Measurements from ENCODE around the gene SLAIN2. TPM values are rescaled to one million over a fixed set of nuclear protein-coding genes. Genes with fewer than 3 reads are reported as not detected.

The SLAIN2 gene
- total RNA-seq, 1 experiment from 2014 or later: 44.8 TPM

DNA sequence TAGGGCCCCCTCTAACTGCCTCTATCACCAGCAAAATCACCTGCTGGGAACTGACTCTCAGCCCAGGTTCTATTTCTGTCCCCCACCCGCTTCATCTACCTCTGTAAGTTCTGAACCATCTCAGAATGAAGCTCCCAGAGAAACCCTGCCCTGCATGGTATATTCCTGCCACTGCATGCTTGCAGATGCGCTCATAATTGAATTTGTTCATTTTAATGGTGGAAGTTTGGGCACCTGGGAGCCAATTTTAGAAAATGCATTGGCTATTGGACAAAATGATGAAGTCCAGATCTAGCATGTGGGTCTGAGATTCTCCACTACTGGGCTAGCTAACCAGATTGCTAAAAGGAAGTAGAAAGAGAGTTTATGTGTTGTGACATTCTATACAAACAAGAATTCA lies 113.3 kb downstream of the SLAIN2 start:
- no TSS peak for BruUV-seq (replicated peaks)

GRCh38 chr4:48461000-48461399 lies 119.7 kb downstream of the SLAIN2 start:
- POLR2A ChIA-PET: interaction anchor here (0.6 kb wide), 1 partner anchor 119 kb away, joined by 6 read pairs; no protein-coding TSS in a partner anchor
- no peaks in the 10 kb centered on the region for H3K27me3 Mint-ChIP-seq (ENCODE audit: insufficient read depth, unreplicated experiment)
- H3K4me3 Mint-ChIP-seq (ENCODE audit: unreplicated experiment): no peak overlapping the region
- H3K4me1 ChIP-seq: peaks cover 18% of the 10 kb centered on the region
- no peak for TF ChIP-seq CTCF (IDR thresholded peaks at IDR 0.05; ENCODE audit: insufficient read depth in 1 of 2, low read depth in 1 of 2, low read length in 1 of 2, severe bottlenecking in 1 of 2, unreplicated experiment in 1 of 2)
- peak overlapping the region; percentile 23 for H3K27ac Mint-ChIP-seq (ENCODE audit: unreplicated experiment)
- no peaks in the 10 kb centered on the region for H3K27me3 ChIP-seq (replicated peaks; ENCODE audit: control insufficient read depth, insufficient read depth, low read length)
- H3K36me3 Mint-ChIP-seq (ENCODE audit: insufficient read depth, unreplicated experiment): no peaks in the 10 kb centered on the region
- no peaks in the 10 kb centered on the region for H3K9me3 Mint-ChIP-seq (ENCODE audit: unreplicated experiment)
- H3K36me3 ChIP-seq (ENCODE audit: control insufficient read depth, insufficient read depth, low read length): no peaks in the 10 kb centered on the region
- H3K4me3 ChIP-seq (ENCODE audit: low read depth, low read length): no peak overlapping the region
- intact Hi-C loops (cut with micrococcal nuclease; ENCODE audit: unreplicated experiment): no loop called here
- peaks cover 17% of the 10 kb centered on the region for H3K4me1 Mint-ChIP-seq (ENCODE audit: low read depth, unreplicated experiment)
- H3K9me3 ChIP-seq: no peaks in the 10 kb centered on the region
- CTCF ChIA-PET: interaction anchor here (1.4 kb wide), 1 partner anchor 14 kb away, joined by 4 read pairs; no protein-coding TSS in a partner anchor
- DNase-seq: peak in 1 of 2 experiments; percentile 34
- BruUV-seq (replicated peaks): no TSS peak

More for the DNA sequence above, 113.3 kb downstream of the SLAIN2 start:
- Histone ChIP-seq H3K36me3 (ENCODE audit: control insufficient read depth, insufficient read depth, low read length) (no peaks in the 10 kb centered on the region), H3K27me3 (replicated peaks; ENCODE audit: control insufficient read depth, insufficient read depth, low read length) (no peaks in the 10 kb centered on the region), H3K4me3 (ENCODE audit: low read depth, low read length) (no peak overlapping the region), H3K9me3 (no peaks in the 10 kb centered on the region), H3K4me1 (peaks cover 1% of the 10 kb centered on the region)
- no peaks in the 10 kb centered on the region for H3K36me3 Mint-ChIP-seq (ENCODE audit: insufficient read depth, unreplicated experiment)
- ChIA-PET POLR2A (no interaction called here), CTCF (no interaction called here)
- intact Hi-C loops (cut with micrococcal nuclease; ENCODE audit: unreplicated experiment): no loop called here
- no peaks in the 10 kb centered on the region for H3K27me3 Mint-ChIP-seq (ENCODE audit: insufficient read depth, unreplicated experiment)
- H3K9me3 Mint-ChIP-seq (ENCODE audit: unreplicated experiment): no peaks in the 10 kb centered on the region
- no peak overlapping the region for H3K27ac Mint-ChIP-seq (ENCODE audit: unreplicated experiment)
- no peak for TF ChIP-seq CTCF (IDR thresholded peaks at IDR 0.05; ENCODE audit: insufficient read depth in 1 of 2, low read depth in 1 of 2, low read length in 1 of 2, severe bottlenecking in 1 of 2, unreplicated experiment in 1 of 2)
- H3K4me3 Mint-ChIP-seq (ENCODE audit: unreplicated experiment): no peak overlapping the region
- DNase-seq: no peak
- peaks cover 1% of the 10 kb centered on the region for H3K4me1 Mint-ChIP-seq (ENCODE audit: low read depth, unreplicated experiment)

DNA sequence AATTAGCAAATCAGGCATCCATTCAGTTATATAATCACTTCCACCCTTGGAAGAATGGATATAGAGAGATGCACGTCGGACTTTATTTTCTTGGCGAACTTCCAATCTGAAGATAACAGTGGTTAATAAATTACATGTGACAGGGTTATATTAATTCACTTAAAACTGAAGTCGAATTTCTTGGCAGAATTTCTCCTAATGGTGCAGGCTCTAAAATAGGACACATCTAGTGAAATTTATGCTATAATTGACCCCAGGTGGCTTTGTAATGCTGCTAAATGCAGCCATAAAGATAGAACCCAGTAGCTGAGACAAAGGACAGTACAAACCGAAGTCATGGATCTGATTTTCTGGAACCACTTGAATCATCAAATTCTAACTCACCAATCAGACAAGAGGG lies 121.0 kb downstream of the SLAIN2 start:
- Mint-ChIP-seq H3K4me3 (ENCODE audit: unreplicated experiment) (no peak overlapping the region), H3K4me1 (ENCODE audit: low read depth, unreplicated experiment) (peaks cover 17% of the 10 kb centered on the region), H3K9me3 (ENCODE audit: unreplicated experiment) (no peaks in the 10 kb centered on the region), H3K27ac (ENCODE audit: unreplicated experiment) (no peak overlapping the region), H3K27me3 (ENCODE audit: insufficient read depth, unreplicated experiment) (no peaks in the 10 kb centered on the region), H3K36me3 (ENCODE audit: insufficient read depth, unreplicated experiment) (no peaks in the 10 kb centered on the region)
- no peak for TF ChIP-seq CTCF (IDR thresholded peaks at IDR 0.05; ENCODE audit: insufficient read depth in 1 of 2, low read depth in 1 of 2, low read length in 1 of 2, severe bottlenecking in 1 of 2, unreplicated experiment in 1 of 2)
- CTCF ChIA-PET: no interaction called here
- no peaks in the 10 kb centered on the region for H3K36me3 ChIP-seq (ENCODE audit: control insufficient read depth, insufficient read depth, low read length)
- no TSS peak for BruUV-seq (replicated peaks)
- no peaks in the 10 kb centered on the region for H3K27me3 ChIP-seq (replicated peaks; ENCODE audit: control insufficient read depth, insufficient read depth, low read length)
- H3K9me3 ChIP-seq: no peaks in the 10 kb centered on the region
- no peak for DNase-seq
- no peak overlapping the region for H3K4me3 ChIP-seq (ENCODE audit: low read depth, low read length)
- peaks cover 18% of the 10 kb centered on the region for H3K4me1 ChIP-seq
- intact Hi-C loops (cut with micrococcal nuclease; ENCODE audit: unreplicated experiment): no loop called here
- POLR2A ChIA-PET: no interaction called here

Data from Caco-2 (cell line).